T-helper 1 cell treated with Interleukin-12 subunit alpha and Interleukin-12 subunit beta and Interleukin-4 antibody, amounts not matched to agents 30 ng/mL and 1 ng/mL, for 36 hours (primary cell): ENCODE results near the gene HGS. TPM values are rescaled to one million over a fixed set of nuclear protein-coding genes. Genes with fewer than 3 reads are reported as not detected.

Experiments
- intact Hi-C: fragments of 100-400 bp; cut with micrococcal nuclease; formaldehyde crosslinking; loops from one replicate; pipeline ENCODE4 v1.15.1; 2024
- total RNA-seq: library from RNA; stranded (reverse); gene quantifications from 2 replicates; pipeline ENCODE4 v1.2.3, GENCODE V29; 2022

Gene HGS
- total RNA-seq, 1 donor from 2014 or later, result 127 TPM

- intact Hi-C loops, result loop anchor here (1.0 to 5.0 kb wide), 6 partner anchors 9 to 191 kb away; partner anchors contain the start of genes ACTG1, ARL16, CCDC137 and OXLD1
These were observed 19.3 kb downstream of the HGS start, which contains the start of gene MRPL12 for GRCh38 chr17:81702934-81703746. TSS of gene MRPL12 (plus strand) at chr17:81703367. CDS start at chr17:81703502, 135 bp downstream.

DNA sequence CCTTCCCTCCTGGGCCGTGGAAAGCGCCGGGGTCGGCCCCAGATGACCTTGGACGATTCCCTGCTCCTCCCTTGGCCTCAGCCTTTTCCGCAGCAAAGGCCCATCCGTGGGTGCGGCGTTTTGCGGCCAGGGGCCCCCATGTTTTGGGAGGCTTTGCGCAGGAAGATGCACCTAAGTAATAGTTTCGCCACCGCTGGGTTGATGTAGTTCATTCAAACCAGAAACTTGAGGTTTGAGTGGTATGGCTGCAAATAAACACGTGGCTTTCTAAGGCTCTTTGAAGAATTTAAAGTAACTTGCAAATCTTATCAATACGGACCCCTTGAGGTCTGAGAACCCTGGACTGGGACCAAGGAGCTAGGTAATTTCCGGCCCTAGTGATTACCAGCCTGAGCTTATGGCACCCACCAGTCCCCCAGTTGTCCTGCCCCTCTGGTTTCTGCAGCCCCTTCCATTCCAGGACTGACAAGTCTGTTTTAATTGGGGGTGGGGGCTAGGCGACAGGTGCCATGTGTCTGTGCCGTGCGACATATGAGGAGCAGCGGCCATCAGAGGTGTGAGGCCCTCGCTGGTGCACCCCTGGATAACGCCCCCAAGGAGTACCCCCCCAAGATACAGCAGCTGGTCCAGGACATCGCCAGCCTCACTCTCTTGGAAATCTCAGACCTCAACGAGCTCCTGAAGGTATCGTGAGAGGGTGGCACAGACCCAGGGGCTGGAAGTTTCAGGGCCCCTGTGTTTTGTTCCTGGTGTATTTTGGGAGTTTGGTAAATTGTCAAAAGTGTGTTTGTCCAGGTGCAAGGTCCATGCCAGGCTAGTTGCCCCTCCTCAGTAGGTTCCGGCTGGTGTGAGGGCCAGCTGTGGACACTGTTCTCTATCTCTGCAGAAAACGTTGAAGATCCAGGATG lies 20.2 kb downstream of the HGS start:
- intact Hi-C loops, result loop anchor here (1.0 to 5.0 kb wide), 6 partner anchors 8 to 192 kb away; partner anchors contain the start of genes ACTG1, ARL16, CCDC137 and OXLD1

GRCh38 chr17:81705518-81706231 lies 21.9 kb downstream of the HGS start:
- intact Hi-C loops, result no loop called here

- intact Hi-C loops, result no loop called here
These were observed 22.4 kb downstream of the HGS start for GRCh38 chr17:81706232-81706611.

- intact Hi-C loops, result no loop called here
These were observed 23.2 kb downstream of the HGS start for GRCh38 chr17:81706757-81707624.

GRCh38 chr17:81707725-81708646 lies 24.2 kb downstream of the HGS start:
- intact Hi-C loops, result no loop called here

GRCh38 chr17:81708739-81709185 lies 25.0 kb downstream of the HGS start:
- intact Hi-C loops, result no loop called here

DNA sequence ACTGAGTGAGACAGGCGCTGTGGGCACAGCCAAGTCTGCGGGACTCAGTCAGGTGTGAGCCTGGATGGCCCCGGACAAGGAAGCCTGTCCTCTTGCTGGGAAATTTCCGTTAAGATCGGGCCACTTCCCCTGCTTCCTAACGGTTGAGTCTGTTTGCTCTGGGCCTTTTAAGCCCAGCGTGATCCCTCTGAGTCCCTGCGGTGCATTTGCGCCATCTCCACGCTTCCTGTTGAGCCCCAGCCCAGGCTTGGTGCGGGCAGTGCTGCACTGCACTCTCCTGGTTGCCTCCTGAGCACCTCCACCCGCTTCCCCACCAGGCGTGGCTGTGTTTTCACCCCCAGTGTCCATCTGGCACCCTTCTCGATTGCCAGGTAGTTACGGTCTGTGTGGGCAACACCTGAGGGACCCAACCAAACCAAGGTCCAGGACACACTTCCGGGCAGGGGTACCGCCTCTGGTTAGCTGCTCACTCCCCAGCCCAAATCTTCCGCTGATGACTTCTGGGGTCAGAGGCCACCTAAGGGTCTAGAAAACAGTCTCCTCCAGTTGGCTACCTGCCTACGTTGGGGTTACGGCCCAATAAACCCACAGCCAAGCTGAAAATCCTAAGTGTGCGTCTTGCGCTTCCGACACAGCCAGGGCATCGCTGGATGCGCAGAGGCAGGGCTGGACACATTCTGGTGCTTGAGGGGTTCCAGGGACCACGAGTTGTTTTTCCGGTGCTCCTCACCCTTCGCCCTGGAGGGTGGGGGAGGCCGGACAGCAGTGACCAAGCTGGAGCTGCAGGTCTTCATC lies 26.9 kb downstream of the HGS start:
- intact Hi-C loops, result no loop called here

DNA sequence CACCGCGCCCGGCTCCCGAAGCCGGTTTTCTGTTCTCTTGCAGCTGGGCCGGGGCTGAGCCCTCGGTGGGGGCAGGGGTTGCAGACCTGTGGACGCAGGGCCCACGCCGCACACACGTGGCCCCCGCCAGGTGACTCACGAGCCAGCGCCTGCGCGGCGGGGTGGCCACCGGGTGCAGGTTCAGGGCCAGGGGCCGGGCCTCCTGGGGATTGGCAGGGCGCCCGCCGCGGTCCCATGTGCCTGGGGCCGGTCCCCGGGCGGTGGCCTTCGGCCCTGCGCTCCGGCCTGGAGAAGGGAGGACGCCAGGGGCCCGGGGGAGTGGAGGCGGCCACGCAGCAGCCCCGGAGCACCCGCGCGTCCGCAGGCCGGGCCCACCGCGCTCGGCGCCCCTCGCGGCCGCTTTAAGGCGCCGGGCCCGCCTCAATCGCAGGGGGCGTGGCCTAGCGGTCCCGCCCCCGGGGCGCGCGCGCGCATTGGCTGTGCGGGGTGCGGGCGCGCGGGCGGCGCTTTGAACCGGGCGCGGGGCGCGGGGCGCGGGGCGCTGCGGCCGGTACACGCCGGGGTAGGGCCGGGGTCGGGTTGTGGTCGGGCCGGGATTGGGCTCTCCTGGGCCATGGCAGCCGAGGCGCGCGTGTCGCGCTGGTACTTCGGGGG lies 28.1 kb downstream of the HGS start, which contains the start of gene SLC25A10:
Gene SLC25A10, plus strand, starts transcription at position 471 of the 654 bp plus-strand sequence. Its CDS starts 143 bp downstream, at position 614.
- intact Hi-C loops, result loop anchor here (1.0 kb wide), 3 partner anchors 9 to 148 kb away; partner anchors contain the start of genes CCDC137, MRPL12, OXLD1 and P4HB

GRCh38 chr17:81712468-81713003 lies 28.7 kb downstream of the HGS start:
- intact Hi-C loops, result loop anchor here (1.0 kb wide), 3 partner anchors 9 to 148 kb away; partner anchors contain the start of genes CCDC137, MRPL12, OXLD1 and P4HB

- intact Hi-C loops, result no loop called here
These were observed 29.3 kb downstream of the HGS start for GRCh38 chr17:81713004-81713555.

DNA sequence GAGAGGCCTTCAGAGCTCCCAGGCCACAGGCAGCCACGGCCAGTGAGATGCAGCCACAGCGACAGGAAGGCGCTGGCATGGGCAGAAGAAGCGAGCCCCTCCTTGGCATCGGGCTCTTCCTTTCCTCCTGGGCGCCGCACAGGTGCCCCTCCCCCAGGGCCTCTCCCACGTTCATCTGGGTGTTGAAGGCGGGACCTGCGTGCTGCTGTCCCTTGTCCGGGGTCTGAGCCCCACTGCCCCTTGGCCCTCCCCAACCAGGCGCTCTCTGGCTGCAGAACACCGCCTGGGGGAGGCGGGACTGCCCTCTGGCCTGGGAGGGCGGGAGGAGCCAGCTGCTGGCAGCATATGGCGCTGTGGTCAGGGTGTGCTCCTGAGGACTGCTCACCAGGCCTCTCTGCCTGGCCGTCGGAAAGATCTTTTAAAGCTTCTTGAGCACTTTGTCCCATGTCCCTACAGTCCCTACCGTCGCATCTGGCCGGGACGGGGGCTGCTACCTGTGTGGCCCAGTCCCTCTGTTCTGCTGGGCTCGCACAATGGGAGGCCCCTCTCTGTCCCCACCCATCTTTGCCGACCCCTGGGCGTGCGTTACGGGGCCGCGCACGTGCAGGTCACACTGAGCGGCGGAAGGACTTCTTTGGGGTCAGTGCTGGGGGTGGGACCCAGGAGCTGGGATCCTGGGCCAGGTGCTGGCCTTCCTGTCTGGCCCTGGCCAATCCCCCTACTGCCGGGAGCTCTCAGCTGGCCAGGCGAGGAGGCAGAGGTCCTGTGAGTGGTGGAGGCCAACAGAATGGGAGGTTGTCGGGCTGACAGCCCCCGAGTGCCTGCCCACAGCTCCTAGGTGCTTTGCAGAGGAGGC lies 30.0 kb downstream of the HGS start:
- intact Hi-C loops, result no loop called here

- intact Hi-C loops, result no loop called here
These were observed 30.7 kb downstream of the HGS start for GRCh38 chr17:81714412-81715106.

DNA sequence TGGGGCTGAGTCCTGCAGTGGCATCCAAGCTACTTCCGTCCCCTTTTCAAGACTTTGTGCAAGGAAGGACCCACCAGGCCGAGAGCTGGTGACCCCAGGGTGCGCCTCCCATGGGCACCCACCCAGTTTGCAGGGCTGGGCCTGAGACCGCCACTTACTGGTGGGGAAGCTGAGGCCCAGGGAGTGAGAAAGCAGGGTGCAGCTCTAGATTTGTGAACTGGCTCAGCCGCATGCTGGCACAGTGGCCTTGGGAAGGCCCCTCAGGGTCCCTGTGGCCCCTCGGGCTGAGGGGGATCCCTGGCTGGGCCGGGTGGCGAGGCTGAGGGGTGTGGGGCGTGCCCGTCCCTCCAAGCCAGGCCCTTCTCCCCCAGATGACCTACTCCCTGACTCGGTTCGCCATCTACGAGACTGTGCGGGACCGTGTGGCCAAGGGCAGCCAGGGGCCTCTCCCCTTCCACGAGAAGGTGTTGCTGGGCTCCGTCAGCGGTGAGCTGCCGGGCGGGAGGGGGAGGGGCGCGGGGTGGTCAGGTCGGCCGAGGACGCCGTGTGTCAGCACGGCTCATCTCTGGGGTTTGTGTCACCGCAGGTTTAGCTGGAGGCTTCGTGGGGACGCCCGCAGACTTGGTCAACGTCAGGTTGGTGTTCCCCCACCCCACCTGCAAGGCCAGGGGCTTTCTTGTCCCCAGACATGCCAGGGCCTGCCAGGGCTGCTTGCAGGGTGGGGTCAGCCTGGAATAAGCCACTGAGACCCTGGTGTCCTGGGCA lies 31.5 kb downstream of the HGS start:
- intact Hi-C loops, result no loop called here
